ENCODE results near the gene RAB4B. TPM values are rescaled to one million over a fixed set of nuclear protein-coding genes. Genes with fewer than 3 reads are reported as not detected.
"Not testable (repeated sequence)": the region's sequence is repeated elsewhere in the genome, so short reads cannot be mapped to it uniquely, and the experiment has no call there.

Gene RAB4B
- polyA plus RNA-seq (2013, experiment 1 of 2), result 15.1 TPM
- polyA plus RNA-seq (2013, experiment 2 of 2), result 14.9 TPM

DNA sequence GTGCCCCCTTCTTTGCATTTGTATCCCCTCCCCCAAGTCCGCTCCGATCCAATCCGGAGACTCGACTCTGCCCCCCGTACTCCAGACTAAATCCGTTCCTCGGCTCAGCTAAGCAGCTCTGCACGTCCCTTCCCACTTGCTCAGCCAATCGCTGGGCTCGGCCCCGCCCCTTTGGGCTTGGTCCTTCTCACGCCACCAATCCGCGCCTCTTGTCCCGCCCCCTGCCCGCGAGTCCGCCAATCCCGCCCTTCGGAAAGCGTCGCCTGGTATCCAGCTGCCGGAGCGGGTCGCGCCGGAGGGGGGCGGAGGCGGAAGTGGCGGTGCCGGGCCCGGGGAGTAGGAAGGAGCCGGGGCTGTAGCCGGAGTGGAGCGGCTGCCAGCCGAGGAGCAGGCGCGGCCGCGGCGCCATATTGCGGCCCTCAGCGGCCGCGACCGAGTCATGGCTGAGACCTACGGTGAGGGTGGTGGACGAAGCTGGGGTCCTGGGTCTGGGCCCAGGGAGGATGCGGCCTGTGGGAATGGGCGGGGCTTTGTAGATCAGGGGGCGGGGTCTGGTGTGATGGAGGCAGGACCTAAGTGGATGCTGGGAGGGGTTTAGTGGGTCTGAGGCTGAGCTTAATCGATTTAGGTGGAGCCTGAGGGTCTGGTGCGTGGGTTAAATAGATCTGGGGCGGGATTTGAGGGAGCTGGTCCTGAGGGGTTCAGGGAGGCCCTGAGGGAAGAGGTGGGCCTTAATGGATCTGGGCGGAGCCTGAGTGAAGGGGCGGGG is at the start of gene RAB4B:
TSS of gene RAB4B (plus strand) at position 311 of the 769 bp plus-strand sequence. CDS start at position 440, 129 bp downstream.
- WGBS, 2 donors (ENCODE audit: extremely low coverage in 2 of 2, insufficient read length in 2 of 2, insufficient replicate concordance in 1 of 2), result no CpG with 5 or more reads among the region's 56 CpGs
- peak; percentile 100 for DNase-seq (ENCODE audit: low spot score)

GRCh38 chr19:40730065-40730464 is 48.0 kb upstream of the RAB4B start:
- not testable (repeated sequence) for H3K9ac ChIP-seq (ENCODE audit: low read depth, low read length, poor library complexity); H3K18ac ChIP-seq (ENCODE audit: low read length); H3K23ac ChIP-seq (ENCODE audit: low read depth, low read length, poor library complexity); H2BK12ac ChIP-seq (ENCODE audit: low read length); H3K4ac ChIP-seq (ENCODE audit: low read length); H4K8ac ChIP-seq (ENCODE audit: low read depth, low read length); DNase-seq (ENCODE audit: low spot score); H3K27ac ChIP-seq (replicated peaks; ENCODE audit: low read length); H4K91ac ChIP-seq (ENCODE audit: low read depth, low read length, poor library complexity); H3K9me3 ChIP-seq (replicated peaks in 1 of 2; ENCODE audit: control insufficient read depth in 2 of 2, insufficient read depth in 1 of 2, low read depth in 1 of 2, low read length in 2 of 2); H2AK5ac ChIP-seq (ENCODE audit: low read depth, low read length); H3K4me3 ChIP-seq (ENCODE audit: low read length in 2 of 2); H2BK15ac ChIP-seq (ENCODE audit: low read length); H3K27me3 ChIP-seq (ENCODE audit: control insufficient read depth in 3 of 3, insufficient read depth in 3 of 3, low read depth in 1 of 3, low read length in 3 of 3); H2BK5ac ChIP-seq (ENCODE audit: low read length); H2AFZ ChIP-seq (ENCODE audit: low read length); H3K14ac ChIP-seq (ENCODE audit: low read length); H3K4me1 ChIP-seq (ENCODE audit: control insufficient read depth in 2 of 2, insufficient read depth in 1 of 2, low read depth in 1 of 2, low read length in 2 of 2); H2BK120ac ChIP-seq (ENCODE audit: low read depth, low read length); H3K4me2 ChIP-seq (ENCODE audit: insufficient read depth, low read length, poor library complexity, severe bottlenecking); H3K79me1 ChIP-seq (ENCODE audit: low read depth, low read length)
- H3K36me3 ChIP-seq (replicated peaks in 1 of 2; ENCODE audit: control insufficient read depth in 2 of 2, insufficient read depth in 2 of 2, low read length in 2 of 2), result peaks cover 31 to 86% of the 10 kb centered on the region in 2 donors
- WGBS, 2 donors (ENCODE audit: extremely low coverage in 2 of 2, insufficient read length in 2 of 2, insufficient replicate concordance in 1 of 2), result no CpG with 5 or more reads among the region's 5 CpGs

More for the DNA sequence above, at the start of gene RAB4B:
- Histone ChIP-seq H2BK120ac (ENCODE audit: low read depth, low read length) (no peak within 1 kb of the TSS), H3K27ac (replicated peaks; ENCODE audit: low read length) (peak within 1 kb of the TSS; percentile 100), H2AFZ (ENCODE audit: low read length) (peak within 1 kb of the TSS; percentile 92), H3K14ac (ENCODE audit: low read length) (no peak within 1 kb of the TSS), H3K9ac (ENCODE audit: low read depth, low read length, poor library complexity) (peak within 1 kb of the TSS; percentile 77), H3K4me1 (ENCODE audit: control insufficient read depth in 2 of 2, insufficient read depth in 1 of 2, low read depth in 1 of 2, low read length in 2 of 2) (peaks cover 0 to 6% of the 10 kb centered on the region in 2 donors), H3K23ac (ENCODE audit: low read depth, low read length, poor library complexity) (peak within 1 kb of the TSS; percentile 18), H3K18ac (ENCODE audit: low read length) (peak within 1 kb of the TSS; percentile 88), H3K9me3 (replicated peaks in 1 of 2; ENCODE audit: control insufficient read depth in 2 of 2, insufficient read depth in 1 of 2, low read depth in 1 of 2, low read length in 2 of 2) (no peaks in the 10 kb centered on the region), H2BK5ac (ENCODE audit: low read length) (peak within 1 kb of the TSS; percentile 30), H2BK12ac (ENCODE audit: low read length) (no peak within 1 kb of the TSS), H3K27me3 (ENCODE audit: control insufficient read depth in 3 of 3, insufficient read depth in 3 of 3, low read depth in 1 of 3, low read length in 3 of 3) (no peaks in the 10 kb centered on the region), H2AK5ac (ENCODE audit: low read depth, low read length) (peak within 1 kb of the TSS; percentile 70), H4K91ac (ENCODE audit: low read depth, low read length, poor library complexity) (no peak within 1 kb of the TSS), H3K36me3 (replicated peaks in 1 of 2; ENCODE audit: control insufficient read depth in 2 of 2, insufficient read depth in 2 of 2, low read length in 2 of 2) (peaks cover 0 to 1% of the 10 kb centered on the region in 2 donors), H2BK15ac (ENCODE audit: low read length) (no peak within 1 kb of the TSS), H3K79me1 (ENCODE audit: low read depth, low read length) (no peaks in the 10 kb centered on the region), H4K8ac (ENCODE audit: low read depth, low read length) (no peak within 1 kb of the TSS), H3K4me2 (ENCODE audit: insufficient read depth, low read length, poor library complexity, severe bottlenecking) (peak within 1 kb of the TSS; percentile 58), H3K4me3 (ENCODE audit: low read length in 2 of 2) (peak within 1 kb of the TSS; percentile 64 to 98), H3K4ac (ENCODE audit: low read length) (no peak within 1 kb of the TSS)

DNA sequence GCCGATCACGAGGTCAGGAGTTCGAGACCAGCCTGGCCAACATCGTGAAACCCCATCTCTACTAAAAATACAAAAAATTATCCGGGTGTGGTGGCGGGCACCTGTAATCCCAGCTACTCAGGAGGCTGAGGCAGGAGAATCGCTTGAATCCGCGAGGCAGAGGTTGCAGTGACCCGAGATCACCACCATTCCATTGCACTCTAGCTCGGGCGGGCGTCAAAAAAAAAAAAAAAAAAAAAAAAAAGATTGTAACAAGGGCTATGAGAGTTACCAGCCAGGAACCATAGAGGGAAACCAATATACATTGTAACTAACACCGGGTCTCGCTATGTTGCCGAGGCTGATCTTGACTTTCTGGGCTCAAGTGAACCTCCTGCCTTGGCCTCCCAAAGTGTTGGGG is 45.7 kb upstream of the RAB4B start:
- DNase-seq (ENCODE audit: low spot score); H3K79me1 ChIP-seq (ENCODE audit: low read depth, low read length); H4K8ac ChIP-seq (ENCODE audit: low read depth, low read length); H3K4me2 ChIP-seq (ENCODE audit: insufficient read depth, low read length, poor library complexity, severe bottlenecking); H3K4me3 ChIP-seq (ENCODE audit: low read length in 2 of 2); H2AK5ac ChIP-seq (ENCODE audit: low read depth, low read length); H2BK5ac ChIP-seq (ENCODE audit: low read length); H2BK120ac ChIP-seq (ENCODE audit: low read depth, low read length); H3K27me3 ChIP-seq (ENCODE audit: control insufficient read depth in 3 of 3, insufficient read depth in 3 of 3, low read depth in 1 of 3, low read length in 3 of 3); H3K23ac ChIP-seq (ENCODE audit: low read depth, low read length, poor library complexity); H3K27ac ChIP-seq (replicated peaks; ENCODE audit: low read length); H3K4me1 ChIP-seq (ENCODE audit: control insufficient read depth in 2 of 2, insufficient read depth in 1 of 2, low read depth in 1 of 2, low read length in 2 of 2); H3K18ac ChIP-seq (ENCODE audit: low read length); H3K9me3 ChIP-seq (replicated peaks in 1 of 2; ENCODE audit: control insufficient read depth in 2 of 2, insufficient read depth in 1 of 2, low read depth in 1 of 2, low read length in 2 of 2); H2BK15ac ChIP-seq (ENCODE audit: low read length); H3K9ac ChIP-seq (ENCODE audit: low read depth, low read length, poor library complexity); H2BK12ac ChIP-seq (ENCODE audit: low read length); H3K14ac ChIP-seq (ENCODE audit: low read length); H2AFZ ChIP-seq (ENCODE audit: low read length); H4K91ac ChIP-seq (ENCODE audit: low read depth, low read length, poor library complexity); H3K4ac ChIP-seq (ENCODE audit: low read length): not testable (repeated sequence)
- no CpG with 5 or more reads among the region's 16 CpGs for WGBS, 2 donors (ENCODE audit: extremely low coverage in 2 of 2, insufficient read length in 2 of 2, insufficient replicate concordance in 1 of 2)
- H3K36me3 ChIP-seq (replicated peaks in 1 of 2; ENCODE audit: control insufficient read depth in 2 of 2, insufficient read depth in 2 of 2, low read length in 2 of 2), result peaks cover 40 to 89% of the 10 kb centered on the region in 2 donors

DNA sequence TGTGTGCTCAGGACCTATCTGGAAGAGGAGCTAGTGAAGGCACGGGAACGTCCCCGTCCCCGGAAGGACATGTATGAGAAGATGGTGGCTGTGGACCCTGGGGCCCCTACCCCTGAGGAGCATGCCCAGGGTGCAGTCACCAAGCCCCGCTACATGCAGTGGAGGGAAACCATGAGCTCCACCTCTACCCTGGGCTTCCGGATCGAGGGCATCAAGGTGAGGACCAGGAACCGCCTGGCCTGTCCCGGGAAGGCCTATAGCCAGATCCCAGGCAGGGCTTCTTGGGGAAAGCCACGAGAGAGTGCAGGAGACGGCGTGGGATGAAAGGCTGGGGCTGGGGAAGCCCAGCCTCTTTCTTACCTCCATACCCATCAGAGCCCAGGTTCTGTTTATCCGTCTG is 44.9 kb upstream of the RAB4B start:
- H2BK15ac ChIP-seq (ENCODE audit: low read length), result no peak overlapping the region
- H3K9ac ChIP-seq (ENCODE audit: low read depth, low read length, poor library complexity), result no peak overlapping the region
- no peak overlapping the region for H2AFZ ChIP-seq (ENCODE audit: low read length)
- no peak overlapping the region for H3K14ac ChIP-seq (ENCODE audit: low read length)
- no peaks in the 10 kb centered on the region for H3K79me1 ChIP-seq (ENCODE audit: low read depth, low read length)
- no peak overlapping the region for H3K18ac ChIP-seq (ENCODE audit: low read length)
- no peak overlapping the region for H2BK120ac ChIP-seq (ENCODE audit: low read depth, low read length)
- no peak overlapping the region for H3K27ac ChIP-seq (replicated peaks; ENCODE audit: low read length)
- no peak overlapping the region for H4K8ac ChIP-seq (ENCODE audit: low read depth, low read length)
- H3K27me3 ChIP-seq (ENCODE audit: control insufficient read depth in 3 of 3, insufficient read depth in 3 of 3, low read depth in 1 of 3, low read length in 3 of 3), result no peaks in the 10 kb centered on the region
- H3K4ac ChIP-seq (ENCODE audit: low read length), result no peak overlapping the region
- H3K36me3 ChIP-seq (replicated peaks in 1 of 2; ENCODE audit: control insufficient read depth in 2 of 2, insufficient read depth in 2 of 2, low read length in 2 of 2), result peaks cover 36 to 86% of the 10 kb centered on the region in 2 donors
- no peak overlapping the region for H2BK5ac ChIP-seq (ENCODE audit: low read length)
- no peaks in the 10 kb centered on the region for H3K9me3 ChIP-seq (replicated peaks in 1 of 2; ENCODE audit: control insufficient read depth in 2 of 2, insufficient read depth in 1 of 2, low read depth in 1 of 2, low read length in 2 of 2)
- no peak overlapping the region for H2AK5ac ChIP-seq (ENCODE audit: low read depth, low read length)
- WGBS, 2 donors (ENCODE audit: extremely low coverage in 2 of 2, insufficient read length in 2 of 2, insufficient replicate concordance in 1 of 2), result no CpG with 5 or more reads among the region's 13 CpGs
- H3K4me1 ChIP-seq (ENCODE audit: control insufficient read depth in 2 of 2, insufficient read depth in 1 of 2, low read depth in 1 of 2, low read length in 2 of 2), result no peaks in the 10 kb centered on the region
- no peak overlapping the region for H4K91ac ChIP-seq (ENCODE audit: low read depth, low read length, poor library complexity)
- H3K23ac ChIP-seq (ENCODE audit: low read depth, low read length, poor library complexity), result no peak overlapping the region
- H3K4me2 ChIP-seq (ENCODE audit: insufficient read depth, low read length, poor library complexity, severe bottlenecking), result no peak overlapping the region
- H2BK12ac ChIP-seq (ENCODE audit: low read length), result no peak overlapping the region
- H3K4me3 ChIP-seq (ENCODE audit: low read length in 2 of 2), result peak overlapping the region in 1 of 2 donors; percentile 23
- no peak for DNase-seq (ENCODE audit: low spot score)
